NCI-H1092 treated with DMSO at 0.1 percent for 48 hours (cell line): ENCODE results near the gene ROBO4.

Experiments used
- DNase-seq: peaks from one replicate; lab custom pipeline; 2025; lab: John Stamatoyannopoulos, UW

The ROBO4 gene

GRCh38 chr11:124897674-124898262, at the start of gene ROBO4:
TSS of gene ROBO4 (minus strand) at chr11:124897865. CDS start at chr11:124897795, 70 bp downstream.
- DNase-seq, result no peak

- no peak for DNase-seq
These were observed 49.1 kb upstream of the ROBO4 start for GRCh38 chr11:124946735-124947141.

GRCh38 chr11:124945826-124946225, 48.2 kb upstream of the ROBO4 start:
- no peak for DNase-seq

GRCh38 chr11:124944565-124944964, 46.9 kb upstream of the ROBO4 start:
- DNase-seq, result no peak

- no peak for DNase-seq
These were observed 46.1 kb upstream of the ROBO4 start for GRCh38 chr11:124943741-124944140.

- no peak for DNase-seq
These were observed 45.6 kb upstream of the ROBO4 start for GRCh38 chr11:124943254-124943616.

GRCh38 chr11:124942466-124943253, 45.0 kb upstream of the ROBO4 start:
- DNase-seq, result peak; percentile 9

GRCh38 chr11:124941703-124942102, 44.0 kb upstream of the ROBO4 start:
- no peak for DNase-seq

GRCh38 chr11:124938970-124939369, 41.3 kb upstream of the ROBO4 start:
- DNase-seq, result no peak

- no peak for DNase-seq
These were observed 40.6 kb upstream of the ROBO4 start for GRCh38 chr11:124938206-124938765.

- DNase-seq, result no peak
These were observed 39.8 kb upstream of the ROBO4 start for GRCh38 chr11:124937336-124937935.

GRCh38 chr11:124935548-124936514, 38.2 kb upstream of the ROBO4 start, which contains the start of gene HEPACAM:
TSS of gene HEPACAM (minus strand) at chr11:124936047. CDS start at chr11:124936006, 41 bp downstream.
- no peak for DNase-seq

GRCh38 chr11:124934862-124935547, 37.3 kb upstream of the ROBO4 start:
- DNase-seq, result no peak

- no peak for DNase-seq
These were observed 33.1 kb upstream of the ROBO4 start for GRCh38 chr11:124930799-124931198.

- no peak for DNase-seq
These were observed 31.4 kb upstream of the ROBO4 start for GRCh38 chr11:124928942-124929665.

- DNase-seq, result no peak
These were observed 25.6 kb upstream of the ROBO4 start for GRCh38 chr11:124923296-124923695.

GRCh38 chr11:124922831-124923230, 25.2 kb upstream of the ROBO4 start:
- DNase-seq, result no peak

- peak; percentile 88 for DNase-seq
These were observed 23.4 kb upstream of the ROBO4 start for GRCh38 chr11:124920870-124921609.

- DNase-seq, result no peak
These were observed 22.7 kb upstream of the ROBO4 start for GRCh38 chr11:124920356-124920755.

- DNase-seq, result no peak
These were observed 22.2 kb upstream of the ROBO4 start for GRCh38 chr11:124919898-124920297.
